SHP77 (cell line): ENCODE results near the gene LSM3.
A peak's percentile ranks its signal among the peaks of the same experiment; 100 is the strongest.

Experiments used
- DNase-seq, 2 experiments: peaks; one replicate each; lab custom pipeline; 2025; lab: John Stamatoyannopoulos, UW

Gene LSM3

GRCh38 chr3:14178247-14179113 lies at the start of gene LSM3, which contains the start of gene XPC:
Gene LSM3, plus strand, starts transcription at chr3:14178817. Its CDS starts 44 bp downstream, at chr3:14178861.
Gene XPC, minus strand, starts transcription at chr3:14178601. Its CDS starts 33 bp downstream, at chr3:14178568.
- DNase-seq: peak; percentile 96 to 97

- no peak for DNase-seq
These were observed 49.3 kb upstream of the LSM3 start for GRCh38 chr3:14129296-14129695.

- no peak for DNase-seq
These were observed 48.4 kb upstream of the LSM3 start for GRCh38 chr3:14130230-14130629.

GRCh38 chr3:14130707-14131106 lies 47.9 kb upstream of the LSM3 start:
- DNase-seq: no peak

- no peak for DNase-seq
These were observed 47.5 kb upstream of the LSM3 start for GRCh38 chr3:14131134-14131533.

GRCh38 chr3:14132120-14132519 lies 46.5 kb upstream of the LSM3 start:
- DNase-seq: no peak

GRCh38 chr3:14132689-14133088 lies 45.9 kb upstream of the LSM3 start:
- DNase-seq: no peak

- no peak for DNase-seq
These were observed 45.3 kb upstream of the LSM3 start for GRCh38 chr3:14133188-14133800.

GRCh38 chr3:14133876-14134275 lies 44.7 kb upstream of the LSM3 start:
- DNase-seq: no peak

GRCh38 chr3:14134291-14134690 lies 44.3 kb upstream of the LSM3 start:
- DNase-seq: no peak

- no peak for DNase-seq
These were observed 43.0 kb upstream of the LSM3 start for GRCh38 chr3:14135581-14135980.

GRCh38 chr3:14137004-14137403 lies 41.6 kb upstream of the LSM3 start:
- DNase-seq: no peak

GRCh38 chr3:14137445-14137844 lies 41.2 kb upstream of the LSM3 start:
- DNase-seq: no peak

- DNase-seq: no peak
These were observed 40.3 kb upstream of the LSM3 start for GRCh38 chr3:14138109-14138877.

GRCh38 chr3:14138878-14139655 lies 39.5 kb upstream of the LSM3 start:
- no peak for DNase-seq

GRCh38 chr3:14139771-14140170 lies 38.8 kb upstream of the LSM3 start:
- no peak for DNase-seq

- no peak for DNase-seq
These were observed 37.9 kb upstream of the LSM3 start for GRCh38 chr3:14140668-14141067.

- no peak for DNase-seq
These were observed 37.5 kb upstream of the LSM3 start for GRCh38 chr3:14141144-14141543.

- no peak for DNase-seq
These were observed 36.8 kb upstream of the LSM3 start for GRCh38 chr3:14141602-14142341.

- DNase-seq: no peak
These were observed 35.9 kb upstream of the LSM3 start for GRCh38 chr3:14142567-14143270.
